ENCODE results near the gene PLCL1. TPM values are rescaled to one million over a fixed set of nuclear protein-coding genes. Genes with fewer than 3 reads are reported as not detected.
"Not testable (repeated sequence)": the region's sequence is repeated elsewhere in the genome, so short reads cannot be mapped to it uniquely, and the experiment has no call there.

PLCL1 gene
- total RNA-seq, 2 donors from 2014 or later: 0.14 to 0.95 TPM

DNA sequence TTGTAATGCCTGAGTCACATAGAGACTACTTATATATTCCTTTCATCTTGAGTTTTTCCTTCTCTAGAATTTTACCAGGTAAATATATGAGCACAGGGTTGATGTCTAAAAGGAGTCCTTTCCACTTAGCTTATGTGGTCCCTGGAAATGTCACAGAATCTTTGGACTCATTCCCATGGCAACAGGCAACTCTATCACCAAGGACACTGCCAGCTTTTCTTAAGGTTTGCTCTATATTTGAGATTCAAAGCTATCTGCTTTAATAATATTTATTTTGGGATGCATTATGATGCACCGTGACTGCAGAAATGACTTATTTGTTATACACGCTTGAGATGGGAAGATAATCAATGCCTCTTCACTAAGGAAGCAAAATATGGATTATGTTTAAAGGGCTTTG, 363.0 kb downstream of the PLCL1 start:
- no peak overlapping the region for H3K27ac Mint-ChIP-seq
- H3K4me1 Mint-ChIP-seq (ENCODE audit: low read depth in 2 of 2): no peaks in the 10 kb centered on the region
- DNase-seq (ENCODE audit: low spot score) (no peak), ATAC-seq (no peak)
- no peaks in the 10 kb centered on the region for H3K36me3 Mint-ChIP-seq
- no peak overlapping the region for H3K4me3 Mint-ChIP-seq
- no peaks in the 10 kb centered on the region for H3K9me3 Mint-ChIP-seq
- H3K27me3 Mint-ChIP-seq: peaks cover 0 to 8% of the 10 kb centered on the region in 2 donors

DNA sequence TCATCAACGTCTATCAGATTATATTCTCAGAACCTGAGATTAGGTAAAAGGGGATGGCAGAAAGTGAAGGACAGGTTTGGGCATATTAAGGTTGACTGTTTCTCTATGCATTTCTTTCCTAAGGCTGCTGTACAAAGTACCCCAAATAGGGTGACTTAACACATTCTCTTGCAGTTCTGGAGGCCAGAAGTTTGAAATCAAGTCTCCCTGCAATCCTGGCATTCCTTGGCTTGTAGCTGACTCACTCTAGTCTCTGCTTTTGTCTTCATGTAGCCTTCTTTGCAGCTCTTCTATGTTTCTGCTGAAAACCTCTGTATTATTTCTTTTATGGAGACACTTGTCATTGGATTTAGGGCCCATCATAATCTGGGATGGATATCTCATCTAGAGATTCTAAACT, 364.3 kb downstream of the PLCL1 start:
- DNase-seq (ENCODE audit: low spot score): no peak
- H3K36me3 Mint-ChIP-seq: no peaks in the 10 kb centered on the region
- H3K27me3 Mint-ChIP-seq: no peaks in the 10 kb centered on the region
- no peak overlapping the region for H3K4me3 Mint-ChIP-seq
- H3K4me1 Mint-ChIP-seq (ENCODE audit: low read depth in 2 of 2): no peaks in the 10 kb centered on the region
- H3K27ac Mint-ChIP-seq: no peak overlapping the region
- ATAC-seq: no peak
- no peaks in the 10 kb centered on the region for H3K9me3 Mint-ChIP-seq

DNA sequence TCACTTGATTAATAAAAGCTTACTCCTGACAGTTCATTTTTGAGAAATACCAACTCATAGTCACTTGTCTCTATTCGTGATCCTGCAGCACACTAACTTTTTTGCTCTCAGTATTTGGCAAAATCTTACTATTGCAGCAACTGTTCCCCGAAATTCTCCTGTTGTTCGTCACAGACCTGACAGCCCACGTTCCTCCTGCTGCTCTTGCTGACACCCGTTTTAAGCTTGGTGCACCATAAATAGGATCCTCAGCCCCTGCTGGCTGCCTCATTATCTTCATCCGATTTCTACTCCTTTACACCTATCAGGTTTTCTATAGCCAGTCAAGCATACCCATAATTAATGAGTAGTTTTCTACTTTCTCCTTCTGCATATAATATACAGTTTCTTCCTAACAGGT, 368.8 kb downstream of the PLCL1 start:
- ATAC-seq: no peak
- Mint-ChIP-seq H3K27ac (no peak overlapping the region), H3K36me3 (peaks cover 3% of the 10 kb centered on the region), H3K4me3 (no peak overlapping the region), H3K9me3 (no peaks in the 10 kb centered on the region), H3K27me3 (peaks cover 0 to 3% of the 10 kb centered on the region in 2 donors), H3K4me1 (ENCODE audit: low read depth in 2 of 2) (no peaks in the 10 kb centered on the region)
- DNase-seq (ENCODE audit: low spot score): no peak

DNA sequence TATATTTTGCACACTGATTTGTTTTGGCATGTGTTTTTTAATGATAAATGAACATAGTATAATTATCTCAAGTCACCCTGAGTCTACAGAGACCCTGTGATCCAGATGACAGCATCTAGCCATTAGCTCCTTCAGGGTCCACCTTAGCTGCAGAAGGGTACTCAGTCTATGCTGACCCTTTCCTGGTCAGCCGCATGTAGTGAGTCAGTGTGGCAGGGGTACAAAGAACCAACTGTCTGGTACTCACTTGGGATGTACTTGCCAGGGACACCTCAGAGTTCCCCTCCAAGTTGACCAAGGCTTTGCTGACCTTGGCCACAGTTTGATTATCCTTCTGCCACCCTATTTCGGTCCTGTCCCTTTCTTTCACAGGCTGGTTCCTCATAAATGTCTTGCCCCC, 369.5 kb downstream of the PLCL1 start:
- peaks cover 4% of the 10 kb centered on the region for H3K36me3 Mint-ChIP-seq
- no peaks in the 10 kb centered on the region for H3K4me1 Mint-ChIP-seq (ENCODE audit: low read depth in 2 of 2)
- peak; percentile 36 to 57 for ATAC-seq
- no peaks in the 10 kb centered on the region for H3K9me3 Mint-ChIP-seq
- H3K27ac Mint-ChIP-seq: no peak overlapping the region
- H3K4me3 Mint-ChIP-seq: no peak overlapping the region
- no peak for DNase-seq (ENCODE audit: low spot score)
- H3K27me3 Mint-ChIP-seq: peaks cover 0 to 7% of the 10 kb centered on the region in 2 donors

DNA sequence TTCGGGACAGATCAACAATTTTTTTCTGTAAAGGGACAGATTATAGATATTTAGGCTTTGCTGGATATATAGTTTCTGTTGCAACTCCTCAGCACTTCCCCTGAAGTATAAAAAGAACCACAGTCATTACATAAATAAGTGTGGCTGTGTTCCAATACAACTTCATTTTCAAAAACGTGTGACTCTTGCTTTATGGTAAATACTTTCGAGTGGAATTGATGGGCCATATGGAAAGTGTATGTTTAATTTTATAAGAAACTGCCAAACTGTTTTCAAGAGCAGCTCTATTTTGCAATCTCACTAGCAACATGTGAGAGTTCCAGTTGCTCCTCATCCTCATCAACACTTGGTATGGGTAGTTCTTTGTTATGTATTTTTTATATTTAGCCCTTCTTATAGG, 370.9 kb downstream of the PLCL1 start:
- no peak for DNase-seq (ENCODE audit: low spot score)
- H3K27me3 Mint-ChIP-seq: peaks cover 0 to 7% of the 10 kb centered on the region in 2 donors
- no peak overlapping the region for H3K27ac Mint-ChIP-seq
- H3K4me1 Mint-ChIP-seq (ENCODE audit: low read depth in 2 of 2): no peaks in the 10 kb centered on the region
- peaks cover 3% of the 10 kb centered on the region for H3K9me3 Mint-ChIP-seq
- ATAC-seq: no peak
- peaks cover 4% of the 10 kb centered on the region for H3K36me3 Mint-ChIP-seq
- no peak overlapping the region for H3K4me3 Mint-ChIP-seq

DNA sequence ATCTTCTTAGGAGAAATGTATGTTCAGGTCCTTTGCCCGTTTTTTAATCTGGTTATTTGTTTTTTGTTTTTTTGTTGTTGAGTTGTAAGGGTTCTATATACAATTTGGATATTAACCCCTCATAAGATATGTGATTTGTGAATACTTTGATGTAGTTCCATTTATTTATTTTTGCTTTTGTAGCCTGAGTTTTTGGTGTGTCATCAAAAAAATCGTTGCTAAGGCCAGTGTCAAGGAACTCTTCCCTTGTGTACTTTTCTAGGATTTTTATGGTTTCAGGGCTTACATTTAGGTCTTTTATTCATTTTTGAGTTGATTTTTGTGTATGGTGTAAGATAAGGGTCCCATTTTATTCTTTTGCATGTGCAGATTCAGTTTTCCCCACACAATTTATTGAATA, 372.6 kb downstream of the PLCL1 start:
- peaks cover 0 to 7% of the 10 kb centered on the region in 2 donors for H3K27me3 Mint-ChIP-seq
- no peak for DNase-seq (ENCODE audit: low spot score)
- no peak overlapping the region for H3K4me3 Mint-ChIP-seq
- H3K36me3 Mint-ChIP-seq: peaks cover 4% of the 10 kb centered on the region
- H3K4me1 Mint-ChIP-seq (ENCODE audit: low read depth in 2 of 2): no peaks in the 10 kb centered on the region
- peaks cover 10% of the 10 kb centered on the region for H3K9me3 Mint-ChIP-seq
- no peak for ATAC-seq
- H3K27ac Mint-ChIP-seq: no peak overlapping the region

DNA sequence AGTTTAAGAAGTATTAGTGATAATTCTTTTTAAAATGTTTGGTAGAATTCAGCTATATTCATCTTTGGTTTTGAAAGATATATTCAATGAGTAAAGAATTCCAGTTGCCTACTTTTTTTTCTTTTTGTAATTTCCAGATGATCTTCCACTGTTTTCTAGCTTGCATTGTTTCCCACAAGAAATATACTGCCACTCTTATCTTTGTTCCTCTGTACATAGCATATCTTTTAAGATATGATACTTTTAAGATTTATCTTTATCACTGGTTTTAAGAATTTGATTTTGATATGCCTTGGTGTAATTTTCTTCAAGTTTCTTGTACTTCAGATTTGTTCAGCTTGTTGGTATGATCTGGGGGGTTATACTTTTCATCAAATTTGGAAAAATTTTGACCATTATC, 374.4 kb downstream of the PLCL1 start:
- Mint-ChIP-seq H3K27ac (no peak overlapping the region), H3K27me3 (peaks cover 0 to 7% of the 10 kb centered on the region in 2 donors), H3K36me3 (peaks cover 4% of the 10 kb centered on the region), H3K4me3 (no peak overlapping the region), H3K4me1 (ENCODE audit: low read depth in 2 of 2) (no peaks in the 10 kb centered on the region), H3K9me3 (peaks cover 10% of the 10 kb centered on the region)
- no peak for DNase-seq (ENCODE audit: low spot score)
- no peak for ATAC-seq

DNA sequence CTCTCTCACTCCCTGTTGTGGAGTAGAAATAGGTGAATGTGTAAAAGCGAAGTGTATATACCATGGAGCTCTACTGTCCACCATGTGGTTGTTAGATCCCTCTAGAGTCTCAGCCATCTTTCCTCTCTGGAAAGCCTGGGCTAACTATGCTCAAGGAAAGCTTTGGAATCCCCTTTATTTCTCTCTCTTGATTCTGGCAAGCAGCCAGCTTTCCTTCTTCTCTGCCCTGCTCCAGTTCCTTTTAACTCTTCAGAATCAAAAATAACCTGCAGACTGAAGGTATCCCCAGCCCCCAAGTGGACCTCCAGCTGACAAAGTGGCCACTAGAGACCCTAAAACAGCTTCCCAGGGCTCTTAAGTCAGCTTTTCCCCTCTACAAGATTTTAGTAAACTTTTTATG, 381.9 kb downstream of the PLCL1 start:
- Mint-ChIP-seq H3K27ac (no peak overlapping the region), H3K27me3 (peaks cover 0 to 8% of the 10 kb centered on the region in 2 donors), H3K36me3 (no peaks in the 10 kb centered on the region), H3K4me1 (ENCODE audit: low read depth in 2 of 2) (no peaks in the 10 kb centered on the region), H3K4me3 (no peak overlapping the region), H3K9me3 (peaks cover 3% of the 10 kb centered on the region)
- DNase-seq (ENCODE audit: low spot score) (no peak), ATAC-seq (no peak)

DNA sequence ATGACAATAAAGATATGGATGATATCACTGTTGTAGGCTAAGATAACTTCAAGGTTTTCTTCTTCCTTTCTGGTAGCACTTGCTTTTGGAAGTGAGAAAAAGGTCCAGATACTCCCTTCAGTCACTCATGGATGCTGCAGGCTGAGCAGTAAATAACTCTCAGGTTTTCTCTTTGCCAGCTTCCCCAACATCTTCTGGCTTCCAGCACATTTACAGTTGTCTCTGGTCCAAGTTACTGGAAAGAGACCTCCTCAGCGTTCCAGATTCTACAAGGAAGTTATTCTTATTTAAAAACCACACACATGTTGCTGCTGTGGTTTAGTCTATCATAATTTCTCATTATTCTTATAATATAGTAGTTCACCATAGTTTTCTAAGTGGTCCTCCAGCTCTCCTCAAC, 383.4 kb downstream of the PLCL1 start:
- no peak for DNase-seq (ENCODE audit: low spot score)
- Mint-ChIP-seq H3K4me3 (no peak overlapping the region), H3K4me1 (ENCODE audit: low read depth in 2 of 2) (no peaks in the 10 kb centered on the region), H3K36me3 (no peaks in the 10 kb centered on the region), H3K9me3 (no peaks in the 10 kb centered on the region), H3K27me3 (peaks cover 0 to 8% of the 10 kb centered on the region in 2 donors), H3K27ac (no peak overlapping the region)
- no peak for ATAC-seq

DNA sequence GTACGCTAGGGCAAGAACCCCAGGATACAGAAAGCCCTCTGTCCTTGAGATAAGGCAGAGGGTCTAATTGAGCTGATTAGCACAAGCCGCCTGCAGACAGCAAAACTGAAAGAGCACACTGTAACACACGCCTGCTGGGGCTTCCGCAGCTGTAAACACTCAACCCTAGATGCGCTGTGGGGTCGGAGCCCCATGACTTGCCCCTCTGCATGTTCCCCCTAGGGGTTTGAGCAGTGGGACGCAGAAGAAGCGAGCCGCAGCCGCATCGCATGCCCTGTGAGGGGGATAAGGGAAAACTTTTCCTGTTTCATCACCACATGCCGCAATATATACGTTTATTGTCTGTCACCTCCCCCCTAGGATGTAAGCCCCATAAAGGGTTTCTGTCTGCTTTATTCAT, 384.6 kb downstream of the PLCL1 start:
- ATAC-seq (no peak), DNase-seq (ENCODE audit: low spot score) (no peak)
- H3K36me3 Mint-ChIP-seq: no peaks in the 10 kb centered on the region
- H3K27me3 Mint-ChIP-seq: peaks cover 0 to 8% of the 10 kb centered on the region in 2 donors
- H3K4me3 Mint-ChIP-seq: no peak overlapping the region
- H3K27ac Mint-ChIP-seq: no peak overlapping the region
- H3K4me1 Mint-ChIP-seq (ENCODE audit: low read depth in 2 of 2): no peaks in the 10 kb centered on the region
- H3K9me3 Mint-ChIP-seq: no peaks in the 10 kb centered on the region

DNA sequence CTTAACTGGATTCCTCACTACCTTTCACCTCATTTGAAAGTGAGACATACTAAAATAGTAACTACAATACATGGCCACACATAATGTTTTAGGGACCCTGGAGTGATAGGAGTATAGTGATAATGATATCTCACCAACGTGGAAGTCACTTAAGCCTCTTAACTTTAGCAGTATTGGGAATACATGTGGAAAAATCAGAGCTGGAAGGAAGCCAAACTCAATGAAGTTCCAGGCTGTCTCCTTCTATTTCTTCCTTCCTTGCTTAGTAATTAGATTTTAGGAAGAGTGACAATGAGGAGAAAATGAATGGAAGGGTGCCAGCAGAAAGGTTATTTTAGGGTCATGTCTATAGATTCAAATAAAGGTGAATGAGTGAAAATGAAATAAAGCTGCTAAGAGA, 387.3 kb downstream of the PLCL1 start:
- Mint-ChIP-seq H3K36me3 (no peaks in the 10 kb centered on the region), H3K27me3 (peaks cover 0 to 8% of the 10 kb centered on the region in 2 donors), H3K4me1 (ENCODE audit: low read depth in 2 of 2) (no peaks in the 10 kb centered on the region), H3K27ac (no peak overlapping the region), H3K9me3 (peaks cover 6% of the 10 kb centered on the region), H3K4me3 (no peak overlapping the region)
- ATAC-seq: no peak
- no peak for DNase-seq (ENCODE audit: low spot score)

DNA sequence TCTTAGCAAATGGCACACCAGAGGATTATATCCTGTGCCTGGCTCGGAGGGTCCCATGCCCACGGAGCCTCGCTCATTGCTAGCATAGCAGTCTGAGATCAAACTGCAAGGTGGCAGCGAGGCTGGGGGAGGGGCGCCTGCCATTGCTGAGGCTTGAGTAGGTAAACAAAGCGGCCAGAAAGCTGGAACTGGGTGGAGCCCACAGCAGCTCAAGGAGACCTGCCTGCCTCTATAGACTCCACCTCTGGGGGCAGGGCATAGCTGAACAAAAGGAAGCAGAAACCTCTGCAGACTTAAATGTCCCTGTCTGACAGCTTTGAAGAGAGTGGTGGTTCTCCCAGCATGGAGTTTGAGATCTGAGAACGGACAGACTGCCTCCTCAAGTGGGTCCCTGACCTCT, 392.2 kb downstream of the PLCL1 start:
- H3K4me3 Mint-ChIP-seq; H3K27me3 Mint-ChIP-seq; H3K27ac Mint-ChIP-seq; DNase-seq (ENCODE audit: low spot score); H3K9me3 Mint-ChIP-seq; H3K4me1 Mint-ChIP-seq (ENCODE audit: low read depth in 2 of 2); H3K36me3 Mint-ChIP-seq; ATAC-seq: not testable (repeated sequence)

Other genes with a start within 250 kb of the PLCL1 start
- not detected for gene RFTN2, start 129.0 kb upstream of the PLCL1 start, total RNA-seq
- 10 to 100 TPM; 16.2 to 31.4 TPM for gene MARS2, start 99.2 kb upstream of the PLCL1 start, total RNA-seq
- gene BOLL, start 19.3 kb upstream of the PLCL1 start, total RNA-seq: not detected

All from natural killer cell treated with Interleukin-12 subunit alpha and Interleukin-12 subunit beta and Interleukin-15 and Interleukin-18, amount 100 ng/mL, for 72 hours (primary cell).